ENCODE data around the gene PRAC1. TPM values are rescaled to one million over a fixed set of nuclear protein-coding genes. Genes with fewer than 3 reads are reported as not detected.

Gene PRAC1
- total and polyA plus RNA-seq, 2 donors (not counting 1 experiment from before 2014, with no cell fraction given), result not detected

- no peaks in the 10 kb centered on the region for H3K4me1 ChIP-seq (ENCODE audit: control insufficient read depth in 2 of 2, insufficient read depth in 2 of 2, low read length in 2 of 2)
- DNase-seq (no peak), ATAC-seq (ENCODE audit: low read depth) (no peak)
- 92% methylated on average over 8 of the region's 11 CpGs for whole genome bisulfite sequencing (ENCODE audit: insufficient coverage)
- H3K36me3 ChIP-seq (replicated peaks in 1 of 2; ENCODE audit: control extremely low read depth in 1 of 2, control insufficient read depth in 1 of 2, extremely low read depth in 1 of 2, insufficient read depth in 2 of 2, low read length in 1 of 2), result no peaks in the 10 kb centered on the region
- CTCF ChIA-PET, result interaction anchor here (0.8 to 1.3 kb wide), 2 partner anchors 26 to 69 kb away, joined by 3 to 6 read pairs; no protein-coding TSS in a partner anchor
- intact Hi-C loops (cut with micrococcal nuclease), result no loop called here
- no peaks in the 10 kb centered on the region for H3K4me1 Mint-ChIP-seq
- H2AFZ ChIP-seq (ENCODE audit: insufficient read depth, low read depth, low read length, poor library complexity, severe bottlenecking), result no peak overlapping the region
- no peak overlapping the region for H3K27ac Mint-ChIP-seq
- TF ChIP-seq CTCF (IDR thresholded peaks at IDR 0.05) (no peak), EZH2 (IDR thresholded peaks at IDR 0.05; ENCODE audit: borderline replicate concordance, insufficient read depth, low read depth, low read length, poor library complexity, severe bottlenecking) (no peak)
- H3K27ac ChIP-seq (ENCODE audit: low read length in 2 of 2), result no peak overlapping the region
- H3K27me3 ChIP-seq (replicated peaks in 1 of 4; ENCODE audit: control extremely low read depth in 1 of 4, control insufficient read depth in 3 of 4, insufficient read depth in 4 of 4, low read length in 3 of 4), result peaks cover 0 to 44% (median 29%) of the 10 kb centered on the region in 4 experiments
- H4K20me1 ChIP-seq (ENCODE audit: control insufficient read depth, insufficient read depth, low read length, poor library complexity, severe bottlenecking), result no peaks in the 10 kb centered on the region
- peaks cover 70% of the 10 kb centered on the region for H3K27me3 Mint-ChIP-seq
- no peaks in the 10 kb centered on the region for H3K9me3 Mint-ChIP-seq (ENCODE audit: insufficient read depth)
- no peak overlapping the region for H3K4me2 ChIP-seq (replicated peaks; ENCODE audit: low read depth, low read length, poor library complexity, severe bottlenecking)
- no peaks in the 10 kb centered on the region for H3K79me2 ChIP-seq (ENCODE audit: control insufficient read depth, insufficient read depth, low read length)
- H3K9me3 ChIP-seq (ENCODE audit: control extremely low read depth in 1 of 3, control insufficient read depth in 2 of 3, insufficient read depth in 1 of 3, low read length in 2 of 3), result no peaks in the 10 kb centered on the region
- no peak overlapping the region for H3K4me3 ChIP-seq (ENCODE audit: control extremely low read depth in 1 of 5, extremely low read depth in 1 of 5, insufficient read depth in 1 of 5, low read depth in 2 of 5, low read length in 4 of 5)
- POLR2A ChIA-PET, result no interaction called here
- no peak overlapping the region for H3K9ac ChIP-seq (ENCODE audit: low read length)
- H3K4me3 Mint-ChIP-seq, result no peak overlapping the region
Observed at GRCh38 chr17:48704361-48705248, 17.7 kb downstream of the PRAC1 start.

DNA sequence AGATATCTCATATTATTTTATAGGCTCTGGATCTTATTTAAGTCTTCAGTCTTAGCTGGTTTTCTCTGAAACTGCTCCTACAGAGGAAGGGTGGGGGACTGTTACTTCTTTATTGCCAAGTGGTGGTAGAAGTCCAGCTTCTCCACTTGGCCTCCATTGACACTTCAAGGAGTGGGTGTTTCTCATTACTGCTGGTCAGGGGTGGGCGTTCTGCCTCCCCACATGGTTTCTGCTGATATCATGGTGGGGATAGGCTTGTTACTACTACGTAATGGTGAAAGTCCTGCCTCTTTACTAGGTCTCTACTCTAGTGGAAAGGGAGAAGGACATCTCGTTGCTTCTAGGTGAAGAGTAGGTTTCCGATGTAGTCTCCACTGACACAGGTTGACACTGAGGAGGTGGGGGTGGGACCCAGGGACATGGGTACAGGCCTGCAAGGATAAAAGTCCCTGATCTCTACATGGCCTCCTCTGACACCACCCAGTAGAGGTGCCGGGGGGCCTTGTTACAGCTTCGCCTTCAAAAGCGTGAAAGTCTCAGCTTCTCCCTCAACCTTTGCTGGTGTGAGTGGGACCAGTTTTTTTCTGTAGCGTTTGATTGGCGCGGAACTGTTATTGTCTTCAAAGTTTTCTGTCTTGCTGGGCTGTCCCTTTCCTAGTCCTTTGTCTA, 20.3 kb downstream of the PRAC1 start:
- Histone ChIP-seq H3K9me3 (ENCODE audit: control extremely low read depth in 1 of 3, control insufficient read depth in 2 of 3, insufficient read depth in 1 of 3, low read length in 2 of 3) (no peaks in the 10 kb centered on the region), H3K36me3 (replicated peaks in 1 of 2; ENCODE audit: control extremely low read depth in 1 of 2, control insufficient read depth in 1 of 2, extremely low read depth in 1 of 2, insufficient read depth in 2 of 2, low read length in 1 of 2) (no peaks in the 10 kb centered on the region), H4K20me1 (ENCODE audit: control insufficient read depth, insufficient read depth, low read length, poor library complexity, severe bottlenecking) (no peaks in the 10 kb centered on the region), H3K4me2 (replicated peaks; ENCODE audit: low read depth, low read length, poor library complexity, severe bottlenecking) (no peak overlapping the region), H3K27me3 (replicated peaks in 1 of 4; ENCODE audit: control extremely low read depth in 1 of 4, control insufficient read depth in 3 of 4, insufficient read depth in 4 of 4, low read length in 3 of 4) (peaks cover 0 to 35% (median 25%) of the 10 kb centered on the region in 4 experiments), H3K27ac (ENCODE audit: low read length in 2 of 2) (no peak overlapping the region), H3K4me3 (ENCODE audit: control extremely low read depth in 1 of 5, extremely low read depth in 1 of 5, insufficient read depth in 1 of 5, low read depth in 2 of 5, low read length in 4 of 5) (no peak overlapping the region), H3K9ac (ENCODE audit: low read length) (no peak overlapping the region), H3K4me1 (ENCODE audit: control insufficient read depth in 2 of 2, insufficient read depth in 2 of 2, low read length in 2 of 2) (no peaks in the 10 kb centered on the region), H3K79me2 (ENCODE audit: control insufficient read depth, insufficient read depth, low read length) (no peaks in the 10 kb centered on the region), H2AFZ (ENCODE audit: insufficient read depth, low read depth, low read length, poor library complexity, severe bottlenecking) (no peak overlapping the region)
- ATAC-seq (ENCODE audit: low read depth) (no peak), DNase-seq (no peak)
- ChIA-PET CTCF (no interaction called here), POLR2A (no interaction called here)
- Mint-ChIP-seq H3K27ac (no peak overlapping the region), H3K4me1 (no peaks in the 10 kb centered on the region), H3K4me3 (no peak overlapping the region), H3K27me3 (peaks cover 64% of the 10 kb centered on the region), H3K9me3 (ENCODE audit: insufficient read depth) (no peaks in the 10 kb centered on the region)
- intact Hi-C loops (cut with micrococcal nuclease), result no loop called here
- 80% methylated on average over 2 of the region's 10 CpGs for WGBS (ENCODE audit: insufficient coverage)
- no peak for TF ChIP-seq EZH2 (IDR thresholded peaks at IDR 0.05; ENCODE audit: borderline replicate concordance, insufficient read depth, low read depth, low read length, poor library complexity, severe bottlenecking)
